GM12878 (cell line): ENCODE data around the gene TBCE.

Experiments used
- CREB1 ChIP-seq: IDR thresholded peaks from 2 replicates; pipeline ENCODE4 v1.6.1; 2012; ENCODE audit warnings: low read depth, mild to moderate bottlenecking, inconsistent platforms
- CREM ChIP-seq: IDR thresholded peaks from 2 replicates; pipeline ENCODE4 v1.6.1; 2014; ENCODE audit warnings: antibody characterized with exemption, low read depth
- ETV6 ChIP-seq, 2 experiments: fragments of 450-650 bp in 1 of 2; IDR thresholded peaks in 1 of 2; conservative IDR thresholded peaks in 1 of 2; 2 replicates each; pipeline ENCODE4 v1.6.1; 2014; ENCODE audit warnings: antibody characterized with exemption in 1 of 2, borderline replicate concordance in 1 of 2, low read depth in 1 of 2, mild to moderate bottlenecking in 1 of 2, moderate library complexity in 1 of 2
- FOXM1 ChIP-seq: IDR thresholded peaks from 2 replicates; pipeline ENCODE4 v1.6.1; 2012; ENCODE audit warnings: low read depth, mild to moderate bottlenecking, inconsistent platforms, low read length, moderate library complexity
- JUNB ChIP-seq: IDR thresholded peaks from 2 replicates; pipeline ENCODE4 v1.6.1; 2016; ENCODE audit warnings: antibody characterized with exemption, mild to moderate bottlenecking
- POLR2A ChIP-seq: IDR thresholded peaks from 2 replicates; pipeline ENCODE4 v1.6.1; 2011; ENCODE audit warnings: low read depth, mild to moderate bottlenecking, low read length
- POLR2AphosphoS5 ChIP-seq: IDR thresholded peaks from 2 replicates; pipeline ENCODE4 v1.6.1; 2011; ENCODE audit warnings: mild to moderate bottlenecking, low read length, inconsistent platforms
- SUZ12 ChIP-seq: fragments of 200-600 bp; sonication (generic); IDR thresholded peaks from one replicate; pipeline ENCODE4 v1.6.1; 2018; ENCODE audit warnings: antibody characterized with exemption, mild to moderate bottlenecking; ENCODE audit not compliant: unreplicated experiment
- ZNF207 ChIP-seq: fragments of 450-650 bp; IDR thresholded peaks from 2 replicates; pipeline ENCODE4 v1.6.1; 2014; ENCODE audit warnings: antibody characterized with exemption, mild to moderate bottlenecking, borderline replicate concordance
- ZNF274 ChIP-seq: IDR thresholded peaks from one replicate; pipeline ENCODE4 v1.8.0; 2011; ENCODE audit not compliant: insufficient read length, insufficient read depth
- TF ChIP-seq, protein P1 (sequence below), 3 experiments: IDR thresholded peaks in 2 of 3; conservative IDR thresholded peaks in 1 of 3; 2 replicates each; pipeline ENCODE4 v1.5.1; 2011; ENCODE audit warnings: low read depth in 3 of 3, low read length in 3 of 3, mild to moderate bottlenecking in 3 of 3, control low read depth in 2 of 3, moderate library complexity in 2 of 3, inconsistent platforms in 1 of 3, mixed read lengths in 1 of 3; ENCODE audit not compliant: control insufficient read depth in 2 of 3, insufficient read depth in 1 of 3; ENCODE audit errors: extremely low read depth in 1 of 3
- TF ChIP-seq, protein P2 (sequence below): IDR thresholded peaks from 2 replicates; pipeline ENCODE4 v1.6.1; 2012; ENCODE audit warnings: low read length, inconsistent platforms
- TF ChIP-seq, protein P3 (sequence below): fragments of 450-650 bp; formaldehyde crosslinking; IDR thresholded peaks from 2 replicates; pipeline ENCODE4 v1.4.0; 2020; ENCODE audit warnings: mild to moderate bottlenecking, moderate library complexity
- TF ChIP-seq, protein P4 (sequence below): fragments of 450-650 bp; formaldehyde crosslinking; IDR thresholded peaks from 2 replicates; pipeline ENCODE4 v1.5.0; 2022; ENCODE audit warnings: mild to moderate bottlenecking, missing genetic modification characterization

DNA sequence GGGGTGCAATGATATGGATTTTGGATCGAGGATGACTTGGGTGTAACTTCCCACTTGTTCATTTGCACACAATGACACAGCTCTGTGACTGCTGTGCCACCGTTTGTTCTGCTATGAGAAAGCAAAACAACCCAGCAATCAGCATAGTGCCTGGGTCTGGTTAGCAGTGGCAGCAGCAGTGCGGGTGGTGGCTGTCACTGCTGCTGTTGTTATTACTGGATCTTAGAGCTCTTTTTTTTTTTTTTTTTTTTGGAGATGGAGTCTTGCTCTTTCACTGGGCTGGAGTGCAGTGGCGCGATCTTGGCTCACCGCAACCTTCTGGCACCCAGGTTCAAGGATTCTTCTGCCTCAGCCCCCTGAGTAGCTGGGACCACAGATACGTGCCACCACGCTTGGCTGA, 56.9 kb downstream of the TBCE start:
- TF ChIP-seq JUNB (no peak), CREM (no peak), ZNF274 (no peak), CREB1 (no peak), POLR2AphosphoS5 (no peak), SUZ12 (no peak), POLR2A (no peak), ETV6 (conservative IDR thresholded peaks at IDR 0.05 in 1 of 2, IDR thresholded peaks at IDR 0.05 in 1 of 2; ENCODE audit: borderline replicate concordance in 1 of 2, low read depth in 1 of 2) (no peak), FOXM1 (no peak), ZNF207 (no peak)
- TF ChIP-seq, protein P1, sequence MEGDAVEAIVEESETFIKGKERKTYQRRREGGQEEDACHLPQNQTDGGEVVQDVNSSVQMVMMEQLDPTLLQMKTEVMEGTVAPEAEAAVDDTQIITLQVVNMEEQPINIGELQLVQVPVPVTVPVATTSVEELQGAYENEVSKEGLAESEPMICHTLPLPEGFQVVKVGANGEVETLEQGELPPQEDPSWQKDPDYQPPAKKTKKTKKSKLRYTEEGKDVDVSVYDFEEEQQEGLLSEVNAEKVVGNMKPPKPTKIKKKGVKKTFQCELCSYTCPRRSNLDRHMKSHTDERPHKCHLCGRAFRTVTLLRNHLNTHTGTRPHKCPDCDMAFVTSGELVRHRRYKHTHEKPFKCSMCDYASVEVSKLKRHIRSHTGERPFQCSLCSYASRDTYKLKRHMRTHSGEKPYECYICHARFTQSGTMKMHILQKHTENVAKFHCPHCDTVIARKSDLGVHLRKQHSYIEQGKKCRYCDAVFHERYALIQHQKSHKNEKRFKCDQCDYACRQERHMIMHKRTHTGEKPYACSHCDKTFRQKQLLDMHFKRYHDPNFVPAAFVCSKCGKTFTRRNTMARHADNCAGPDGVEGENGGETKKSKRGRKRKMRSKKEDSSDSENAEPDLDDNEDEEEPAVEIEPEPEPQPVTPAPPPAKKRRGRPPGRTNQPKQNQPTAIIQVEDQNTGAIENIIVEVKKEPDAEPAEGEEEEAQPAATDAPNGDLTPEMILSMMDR (IDR thresholded peaks at IDR 0.05 in 2 of 3, conservative IDR thresholded peaks at IDR 0.05 in 1 of 3; ENCODE audit: control insufficient read depth in 2 of 3, extremely low read depth in 1 of 3, insufficient read depth in 1 of 3, low read depth in 3 of 3, low read length in 3 of 3), result no peak
- TF ChIP-seq, protein P2, sequence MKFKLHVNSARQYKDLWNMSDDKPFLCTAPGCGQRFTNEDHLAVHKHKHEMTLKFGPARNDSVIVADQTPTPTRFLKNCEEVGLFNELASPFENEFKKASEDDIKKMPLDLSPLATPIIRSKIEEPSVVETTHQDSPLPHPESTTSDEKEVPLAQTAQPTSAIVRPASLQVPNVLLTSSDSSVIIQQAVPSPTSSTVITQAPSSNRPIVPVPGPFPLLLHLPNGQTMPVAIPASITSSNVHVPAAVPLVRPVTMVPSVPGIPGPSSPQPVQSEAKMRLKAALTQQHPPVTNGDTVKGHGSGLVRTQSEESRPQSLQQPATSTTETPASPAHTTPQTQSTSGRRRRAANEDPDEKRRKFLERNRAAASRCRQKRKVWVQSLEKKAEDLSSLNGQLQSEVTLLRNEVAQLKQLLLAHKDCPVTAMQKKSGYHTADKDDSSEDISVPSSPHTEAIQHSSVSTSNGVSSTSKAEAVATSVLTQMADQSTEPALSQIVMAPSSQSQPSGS, result no peak
- TF ChIP-seq, protein P3, sequence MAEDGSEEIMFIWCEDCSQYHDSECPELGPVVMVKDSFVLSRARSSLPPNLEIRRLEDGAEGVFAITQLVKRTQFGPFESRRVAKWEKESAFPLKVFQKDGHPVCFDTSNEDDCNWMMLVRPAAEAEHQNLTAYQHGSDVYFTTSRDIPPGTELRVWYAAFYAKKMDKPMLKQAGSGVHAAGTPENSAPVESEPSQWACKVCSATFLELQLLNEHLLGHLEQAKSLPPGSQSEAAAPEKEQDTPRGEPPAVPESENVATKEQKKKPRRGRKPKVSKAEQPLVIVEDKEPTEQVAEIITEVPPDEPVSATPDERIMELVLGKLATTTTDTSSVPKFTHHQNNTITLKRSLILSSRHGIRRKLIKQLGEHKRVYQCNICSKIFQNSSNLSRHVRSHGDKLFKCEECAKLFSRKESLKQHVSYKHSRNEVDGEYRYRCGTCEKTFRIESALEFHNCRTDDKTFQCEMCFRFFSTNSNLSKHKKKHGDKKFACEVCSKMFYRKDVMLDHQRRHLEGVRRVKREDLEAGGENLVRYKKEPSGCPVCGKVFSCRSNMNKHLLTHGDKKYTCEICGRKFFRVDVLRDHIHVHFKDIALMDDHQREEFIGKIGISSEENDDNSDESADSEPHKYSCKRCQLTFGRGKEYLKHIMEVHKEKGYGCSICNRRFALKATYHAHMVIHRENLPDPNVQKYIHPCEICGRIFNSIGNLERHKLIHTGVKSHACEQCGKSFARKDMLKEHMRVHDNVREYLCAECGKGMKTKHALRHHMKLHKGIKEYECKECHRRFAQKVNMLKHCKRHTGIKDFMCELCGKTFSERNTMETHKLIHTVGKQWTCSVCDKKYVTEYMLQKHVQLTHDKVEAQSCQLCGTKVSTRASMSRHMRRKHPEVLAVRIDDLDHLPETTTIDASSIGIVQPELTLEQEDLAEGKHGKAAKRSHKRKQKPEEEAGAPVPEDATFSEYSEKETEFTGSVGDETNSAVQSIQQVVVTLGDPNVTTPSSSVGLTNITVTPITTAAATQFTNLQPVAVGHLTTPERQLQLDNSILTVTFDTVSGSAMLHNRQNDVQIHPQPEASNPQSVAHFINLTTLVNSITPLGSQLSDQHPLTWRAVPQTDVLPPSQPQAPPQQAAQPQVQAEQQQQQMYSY (CRISPR knock-in tag), result no peak
- TF ChIP-seq, protein P4, sequence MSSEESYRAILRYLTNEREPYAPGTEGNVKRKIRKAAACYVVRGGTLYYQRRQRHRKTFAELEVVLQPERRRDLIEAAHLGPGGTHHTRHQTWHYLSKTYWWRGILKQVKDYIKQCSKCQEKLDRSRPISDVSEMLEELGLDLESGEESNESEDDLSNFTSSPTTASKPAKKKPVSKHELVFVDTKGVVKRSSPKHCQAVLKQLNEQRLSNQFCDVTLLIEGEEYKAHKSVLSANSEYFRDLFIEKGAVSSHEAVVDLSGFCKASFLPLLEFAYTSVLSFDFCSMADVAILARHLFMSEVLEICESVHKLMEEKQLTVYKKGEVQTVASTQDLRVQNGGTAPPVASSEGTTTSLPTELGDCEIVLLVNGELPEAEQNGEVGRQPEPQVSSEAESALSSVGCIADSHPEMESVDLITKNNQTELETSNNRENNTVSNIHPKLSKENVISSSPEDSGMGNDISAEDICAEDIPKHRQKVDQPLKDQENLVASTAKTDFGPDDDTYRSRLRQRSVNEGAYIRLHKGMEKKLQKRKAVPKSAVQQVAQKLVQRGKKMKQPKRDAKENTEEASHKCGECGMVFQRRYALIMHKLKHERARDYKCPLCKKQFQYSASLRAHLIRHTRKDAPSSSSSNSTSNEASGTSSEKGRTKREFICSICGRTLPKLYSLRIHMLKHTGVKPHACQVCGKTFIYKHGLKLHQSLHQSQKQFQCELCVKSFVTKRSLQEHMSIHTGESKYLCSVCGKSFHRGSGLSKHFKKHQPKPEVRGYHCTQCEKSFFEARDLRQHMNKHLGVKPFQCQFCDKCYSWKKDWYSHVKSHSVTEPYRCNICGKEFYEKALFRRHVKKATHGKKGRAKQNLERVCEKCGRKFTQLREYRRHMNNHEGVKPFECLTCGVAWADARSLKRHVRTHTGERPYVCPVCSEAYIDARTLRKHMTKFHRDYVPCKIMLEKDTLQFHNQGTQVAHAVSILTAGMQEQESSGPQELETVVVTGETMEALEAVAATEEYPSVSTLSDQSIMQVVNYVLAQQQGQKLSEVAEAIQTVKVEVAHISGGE (CRISPR knock-in tag), result no peak
